ENCODE measurements around the gene RBM20.

RBM20 gene

GRCh38 chr10:110629680-110630191 is 14.4 kb upstream of the RBM20 start:
- Histone ChIP-seq H3K27ac (no peak overlapping the region), H3K27me3 (ENCODE audit: control insufficient read depth, insufficient read depth, low read length) (no peaks in the 10 kb centered on the region), H3K9ac (no peak overlapping the region), H3K36me3 (ENCODE audit: control insufficient read depth, insufficient read depth, low read length) (no peaks in the 10 kb centered on the region), H3K4me3 (ENCODE audit: low read depth, low read length) (no peak overlapping the region), H3K4me2 (ENCODE audit: low read length) (no peak overlapping the region), H3K4me1 (no peaks in the 10 kb centered on the region), H2AFZ (no peak overlapping the region), H3K9me3 (ENCODE audit: control insufficient read depth, low read length) (no peaks in the 10 kb centered on the region), H3K79me2 (no peaks in the 10 kb centered on the region)
- no peak for TF ChIP-seq CTCF (IDR thresholded peaks at IDR 0.05)

GRCh38 chr10:110631934-110632333 is 12.2 kb upstream of the RBM20 start:
- no peak for TF ChIP-seq CTCF (IDR thresholded peaks at IDR 0.05)
- Histone ChIP-seq H3K27me3 (ENCODE audit: control insufficient read depth, insufficient read depth, low read length) (no peaks in the 10 kb centered on the region), H3K27ac (no peak overlapping the region), H3K9ac (no peak overlapping the region), H3K4me2 (ENCODE audit: low read length) (no peak overlapping the region), H3K4me1 (no peaks in the 10 kb centered on the region), H3K4me3 (ENCODE audit: low read depth, low read length) (no peak overlapping the region), H2AFZ (no peak overlapping the region), H3K79me2 (no peaks in the 10 kb centered on the region), H3K9me3 (ENCODE audit: control insufficient read depth, low read length) (no peaks in the 10 kb centered on the region), H3K36me3 (ENCODE audit: control insufficient read depth, insufficient read depth, low read length) (no peaks in the 10 kb centered on the region)

GRCh38 chr10:110632591-110633215 is 11.4 kb upstream of the RBM20 start:
- Histone ChIP-seq H3K4me3 (ENCODE audit: low read depth, low read length) (no peak overlapping the region), H3K9ac (no peak overlapping the region), H3K79me2 (no peaks in the 10 kb centered on the region), H2AFZ (no peak overlapping the region), H3K4me1 (no peaks in the 10 kb centered on the region), H3K9me3 (ENCODE audit: control insufficient read depth, low read length) (no peaks in the 10 kb centered on the region), H3K27me3 (ENCODE audit: control insufficient read depth, insufficient read depth, low read length) (no peaks in the 10 kb centered on the region), H3K4me2 (ENCODE audit: low read length) (no peak overlapping the region), H3K27ac (no peak overlapping the region), H3K36me3 (ENCODE audit: control insufficient read depth, insufficient read depth, low read length) (no peaks in the 10 kb centered on the region)
- no peak for TF ChIP-seq CTCF (IDR thresholded peaks at IDR 0.05)

- no peaks in the 10 kb centered on the region for H3K79me2 ChIP-seq
- H3K27ac ChIP-seq: no peak overlapping the region
- TF ChIP-seq CTCF (IDR thresholded peaks at IDR 0.05): no peak
- no peak overlapping the region for H3K4me3 ChIP-seq (ENCODE audit: low read depth, low read length)
- no peak overlapping the region for H3K4me2 ChIP-seq (ENCODE audit: low read length)
- no peaks in the 10 kb centered on the region for H3K36me3 ChIP-seq (ENCODE audit: control insufficient read depth, insufficient read depth, low read length)
- H3K9me3 ChIP-seq (ENCODE audit: control insufficient read depth, low read length): no peaks in the 10 kb centered on the region
- no peak overlapping the region for H3K9ac ChIP-seq
- H3K4me1 ChIP-seq: no peaks in the 10 kb centered on the region
- H3K27me3 ChIP-seq (ENCODE audit: control insufficient read depth, insufficient read depth, low read length): no peaks in the 10 kb centered on the region
- no peak overlapping the region for H2AFZ ChIP-seq
These were observed 9.5 kb upstream of the RBM20 start for GRCh38 chr10:110634527-110635209.

- Histone ChIP-seq H3K36me3 (ENCODE audit: control insufficient read depth, insufficient read depth, low read length) (no peaks in the 10 kb centered on the region), H3K79me2 (no peaks in the 10 kb centered on the region), H3K27ac (no peak overlapping the region), H3K9ac (no peak overlapping the region), H3K4me1 (no peaks in the 10 kb centered on the region), H3K4me2 (ENCODE audit: low read length) (no peak overlapping the region), H3K4me3 (ENCODE audit: low read depth, low read length) (no peak overlapping the region), H2AFZ (no peak overlapping the region), H3K27me3 (ENCODE audit: control insufficient read depth, insufficient read depth, low read length) (no peaks in the 10 kb centered on the region), H3K9me3 (ENCODE audit: control insufficient read depth, low read length) (no peaks in the 10 kb centered on the region)
- no peak for TF ChIP-seq CTCF (IDR thresholded peaks at IDR 0.05)
These were observed 7.6 kb upstream of the RBM20 start for GRCh38 chr10:110636572-110636931.

Data from parathyroid adenoma (tissue), 2 donors.